AG10803 (cell line): Measurements from ENCODE around the gene MMS22L.
A peak's percentile ranks its signal among the peaks of the same experiment; 100 is the strongest.

Experiments used
- DNase-seq: peaks from one replicate; pipeline ENCODE4 v3.0.0; 2010; ENCODE audit warnings: low read depth
- H3K4me3 ChIP-seq: 2 replicates; pipeline ENCODE4 v1.5.1; 2011; ENCODE audit warnings: mild to moderate bottlenecking, low read length, control low read depth
- TF ChIP-seq, protein P1 (sequence below): conservative IDR thresholded peaks from 2 replicates; pipeline ENCODE4 v1.5.1; 2011; ENCODE audit warnings: mild to moderate bottlenecking, low read length, control low read depth, inconsistent platforms

MMS22L gene

DNA sequence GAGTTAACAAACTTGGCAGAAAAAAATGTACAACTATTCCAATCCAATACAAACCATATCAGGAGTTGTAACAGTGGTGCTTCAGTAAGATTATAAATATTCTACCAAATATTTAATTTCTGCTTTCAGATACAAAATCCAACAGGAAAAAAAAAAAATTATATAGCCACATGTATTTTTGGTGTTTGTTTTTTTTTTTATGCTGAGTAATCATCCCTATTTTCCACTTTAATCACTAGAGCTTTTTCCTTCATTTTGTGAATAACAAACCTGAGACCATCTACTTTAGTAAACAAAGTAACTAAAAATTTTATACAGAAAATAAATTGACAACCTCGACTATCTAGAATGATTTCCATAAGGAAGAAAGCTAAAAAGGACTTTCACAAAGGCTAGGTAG lies 36.2 kb downstream of the MMS22L start:
- TF ChIP-seq, protein P1, sequence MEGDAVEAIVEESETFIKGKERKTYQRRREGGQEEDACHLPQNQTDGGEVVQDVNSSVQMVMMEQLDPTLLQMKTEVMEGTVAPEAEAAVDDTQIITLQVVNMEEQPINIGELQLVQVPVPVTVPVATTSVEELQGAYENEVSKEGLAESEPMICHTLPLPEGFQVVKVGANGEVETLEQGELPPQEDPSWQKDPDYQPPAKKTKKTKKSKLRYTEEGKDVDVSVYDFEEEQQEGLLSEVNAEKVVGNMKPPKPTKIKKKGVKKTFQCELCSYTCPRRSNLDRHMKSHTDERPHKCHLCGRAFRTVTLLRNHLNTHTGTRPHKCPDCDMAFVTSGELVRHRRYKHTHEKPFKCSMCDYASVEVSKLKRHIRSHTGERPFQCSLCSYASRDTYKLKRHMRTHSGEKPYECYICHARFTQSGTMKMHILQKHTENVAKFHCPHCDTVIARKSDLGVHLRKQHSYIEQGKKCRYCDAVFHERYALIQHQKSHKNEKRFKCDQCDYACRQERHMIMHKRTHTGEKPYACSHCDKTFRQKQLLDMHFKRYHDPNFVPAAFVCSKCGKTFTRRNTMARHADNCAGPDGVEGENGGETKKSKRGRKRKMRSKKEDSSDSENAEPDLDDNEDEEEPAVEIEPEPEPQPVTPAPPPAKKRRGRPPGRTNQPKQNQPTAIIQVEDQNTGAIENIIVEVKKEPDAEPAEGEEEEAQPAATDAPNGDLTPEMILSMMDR: no peak
- no peak for DNase-seq
- H3K4me3 ChIP-seq: no peak overlapping the region

DNA sequence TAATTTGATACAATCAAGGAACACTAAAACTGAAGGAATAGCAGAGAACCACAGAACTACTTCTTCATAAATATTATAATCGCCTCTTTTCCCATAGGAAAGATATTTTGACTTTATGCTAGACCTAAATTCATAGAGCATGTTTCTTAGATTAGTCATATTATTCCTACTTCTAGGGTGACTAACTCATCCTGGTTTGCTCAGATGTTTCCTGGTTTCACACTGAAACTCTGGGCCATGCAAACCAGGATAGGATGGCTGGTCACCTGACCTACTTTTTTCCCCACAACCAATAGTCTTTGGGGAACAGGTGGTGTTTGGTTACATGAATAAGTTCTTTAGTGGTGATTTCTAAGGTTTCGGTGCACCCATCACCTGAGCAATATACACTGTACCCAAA lies 42.8 kb downstream of the MMS22L start:
- peak; percentile 40 for DNase-seq
- H3K4me3 ChIP-seq: no peak overlapping the region
- TF ChIP-seq, protein P1: no peak

DNA sequence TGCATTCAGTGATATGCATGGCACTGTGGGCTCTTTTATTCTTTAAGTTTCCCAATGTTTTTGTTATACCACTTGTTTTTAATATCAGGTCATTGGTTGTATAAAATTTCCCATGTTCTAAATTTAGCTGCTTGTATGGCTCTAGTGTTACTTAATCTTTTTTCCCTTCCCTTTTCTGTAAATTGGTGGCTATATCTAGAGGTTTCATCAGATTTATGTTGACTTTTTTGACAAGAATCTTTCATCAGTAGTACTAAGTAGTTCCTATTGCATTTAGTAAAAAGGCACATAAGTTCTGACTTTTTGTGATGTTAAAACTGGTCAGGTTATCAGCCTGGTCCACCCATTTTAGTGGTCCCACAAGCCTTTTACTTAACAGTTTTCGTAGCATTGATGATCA lies 51.1 kb downstream of the MMS22L start:
- no peak overlapping the region for H3K4me3 ChIP-seq
- TF ChIP-seq, protein P1: no peak
- no peak for DNase-seq

DNA sequence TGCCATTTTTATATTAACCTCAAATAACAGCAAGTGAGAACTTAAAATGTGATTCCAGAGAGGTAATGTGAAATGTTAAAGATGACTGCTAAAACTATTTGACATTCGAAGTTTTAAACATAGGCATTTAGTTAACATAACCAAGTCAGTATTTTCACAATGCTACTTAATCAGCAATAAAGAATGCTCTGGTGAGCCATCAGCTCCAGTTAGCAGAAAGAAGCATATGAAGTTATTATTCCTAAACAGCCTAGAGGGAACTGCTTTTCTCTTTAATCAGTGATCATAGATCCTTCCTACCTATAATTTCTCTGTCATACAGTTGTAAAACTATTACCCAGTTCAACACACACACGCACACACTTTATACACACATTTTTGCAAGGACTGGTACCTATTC lies 60.1 kb downstream of the MMS22L start:
- TF ChIP-seq, protein P1: no peak
- no peak overlapping the region for H3K4me3 ChIP-seq
- peak; percentile 14 for DNase-seq

DNA sequence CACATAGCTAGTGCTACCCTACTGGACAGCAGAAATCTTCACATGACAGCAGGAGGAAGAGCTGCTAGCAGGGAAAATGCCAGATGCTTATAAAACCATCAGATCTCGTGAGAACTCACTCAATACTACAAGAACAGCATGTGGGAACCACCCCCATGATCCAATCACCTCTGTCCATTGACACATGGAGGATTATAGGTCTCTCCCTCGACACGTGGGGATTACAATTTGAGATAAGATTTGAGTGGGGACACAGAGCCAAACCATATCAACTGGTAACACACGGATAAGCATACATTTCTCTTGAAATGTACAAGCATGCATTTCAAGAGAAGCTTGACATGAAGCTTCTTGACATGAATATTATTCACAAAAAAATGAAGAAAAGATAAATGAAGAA lies 64.1 kb downstream of the MMS22L start:
- no peak overlapping the region for H3K4me3 ChIP-seq
- TF ChIP-seq, protein P1: no peak
- no peak for DNase-seq

DNA sequence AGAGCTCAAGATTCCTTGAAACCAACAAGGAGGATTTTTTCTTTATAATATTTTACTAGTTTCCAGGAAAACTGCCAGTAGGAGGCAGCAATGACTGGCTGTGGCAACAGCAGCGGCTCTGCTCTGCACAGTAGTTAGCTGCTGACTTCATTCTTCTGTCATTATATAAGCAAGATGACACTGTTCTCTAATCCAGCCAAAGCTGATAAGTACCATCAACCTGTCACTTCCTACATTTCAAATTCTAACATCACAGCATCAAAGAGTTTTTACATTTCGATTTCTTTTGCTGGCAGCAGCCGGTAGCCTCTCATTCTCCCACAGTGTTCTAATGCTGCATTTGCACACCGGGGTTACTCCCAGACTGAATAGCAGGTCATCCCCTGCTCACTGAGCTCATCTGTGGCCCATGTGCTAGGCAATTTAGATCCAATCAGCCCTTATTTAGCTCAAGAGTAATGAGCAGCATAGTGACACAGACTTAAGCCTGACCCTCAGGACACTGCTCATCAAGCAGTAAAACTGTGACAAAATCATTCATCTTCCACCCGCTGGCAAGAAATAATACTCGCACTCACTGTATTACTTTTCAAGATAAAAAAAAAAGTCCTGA lies 67.8 kb downstream of the MMS22L start:
- no peak overlapping the region for H3K4me3 ChIP-seq
- peak; percentile 78 for DNase-seq
- TF ChIP-seq, protein P1: peak; percentile 72

DNA sequence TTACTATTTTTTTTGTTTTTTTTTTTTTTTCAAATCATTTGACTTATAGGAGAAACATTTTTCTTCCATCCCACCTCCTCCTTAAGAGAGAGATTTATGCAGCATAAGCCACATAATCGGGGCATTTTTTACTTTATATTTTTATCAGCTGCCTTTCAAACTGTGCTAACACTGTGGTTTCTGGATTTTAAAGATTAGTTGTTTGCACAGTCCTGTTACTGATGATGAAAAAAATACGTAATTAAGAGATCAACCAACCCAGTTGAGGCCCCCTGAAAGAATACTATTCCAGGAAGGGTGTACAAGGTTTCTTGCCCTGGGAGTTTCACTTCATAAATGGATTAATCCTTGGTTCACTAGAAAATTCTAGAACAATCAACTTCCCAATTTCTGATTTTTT lies 68.3 kb downstream of the MMS22L start:
- no peak overlapping the region for H3K4me3 ChIP-seq
- DNase-seq: no peak
- TF ChIP-seq, protein P1: no peak
